Caco-2 (cell line): ENCODE measurements around the gene RNF103. TPM values are rescaled to one million over a fixed set of nuclear protein-coding genes. Genes with fewer than 3 reads are reported as not detected.
A peak's percentile ranks its signal among the peaks of the same experiment; 100 is the strongest.

Experiments
- BruUV-seq: library from RNA; stranded (reverse); fragments of 400-500 nt; replicated peaks from 2 replicates; lab custom pipeline; 2021; lab: Mats Ljungman, UMichigan
- CTCF ChIA-PET: fragments of 300-600 bp; sonication (Branson Sonifier 250); formaldehyde crosslinking; loops from one replicate; lab custom pipeline; 2022; ENCODE audit warnings: antibody characterized with exemption; lab: Charles Lee
- POLR2A ChIA-PET: fragments of 300-600 bp; sonication (Branson Sonifier 250); formaldehyde crosslinking; loops from one replicate; lab custom pipeline; 2022; ENCODE audit warnings: antibody characterized with exemption; lab: Charles Lee
- DNase-seq, 2 experiments: peaks; one replicate each; pipeline versions ENCODE4 v3.0.0 to v3.0.0-alpha.2; 2020 to 2022
- H3K27me3 ChIP-seq: replicated peaks from 2 replicates; pipeline ENCODE4 v1.6.0; 2011; ENCODE audit warnings: low read length; ENCODE audit not compliant: control insufficient read depth, insufficient read depth
- H3K36me3 ChIP-seq: 2 replicates; pipeline ENCODE4 v1.5.1; 2011; ENCODE audit warnings: low read length; ENCODE audit not compliant: control insufficient read depth, insufficient read depth
- H3K4me1 ChIP-seq: fragments of 250-450 bp; sonication (Bioruptor Pico); 2 replicates; pipeline ENCODE4 v1.5.1; 2020; ENCODE audit warnings: mild to moderate bottlenecking
- H3K4me3 ChIP-seq: 2 replicates; pipeline ENCODE4 v1.5.1; 2011; ENCODE audit warnings: low read depth, mild to moderate bottlenecking, control low read depth, low read length
- H3K9me3 ChIP-seq: fragments of 250-450 bp; sonication (Bioruptor Pico); 2 replicates; pipeline ENCODE4 v1.5.1; 2020; ENCODE audit warnings: mild to moderate bottlenecking, moderate library complexity
- H3K27ac Mint-ChIP-seq: one replicate; pipeline ENCODE4 v1.8.0; 2022; ENCODE audit warnings: mixed read lengths; ENCODE audit not compliant: unreplicated experiment
- H3K27me3 Mint-ChIP-seq: one replicate; pipeline ENCODE4 v1.8.0; 2022; ENCODE audit warnings: mixed read lengths; ENCODE audit not compliant: insufficient read depth, unreplicated experiment
- H3K36me3 Mint-ChIP-seq: one replicate; pipeline ENCODE4 v1.8.0; 2022; ENCODE audit warnings: mild to moderate bottlenecking, mixed read lengths; ENCODE audit not compliant: insufficient read depth, unreplicated experiment
- H3K4me1 Mint-ChIP-seq: one replicate; pipeline ENCODE4 v1.8.0; 2022; ENCODE audit warnings: low read depth, mixed read lengths; ENCODE audit not compliant: unreplicated experiment
- H3K4me3 Mint-ChIP-seq: one replicate; pipeline ENCODE4 v1.8.0; 2022; ENCODE audit warnings: mild to moderate bottlenecking, moderate library complexity, mixed read lengths; ENCODE audit not compliant: unreplicated experiment
- H3K9me3 Mint-ChIP-seq: one replicate; pipeline ENCODE4 v1.8.0; 2022; ENCODE audit warnings: mixed read lengths; ENCODE audit not compliant: unreplicated experiment
- CTCF ChIP-seq, 2 experiments: fragments of 200-600 bp in 1 of 2; IDR thresholded peaks; 1 replicate in 1 of 2; 2 replicates in 1 of 2; pipeline versions ENCODE4 v1.5.1 to v1.8.0; 2011 to 2022; ENCODE audit warnings: antibody characterized with exemption in 1 of 2, control low read depth in 1 of 2, inconsistent platforms in 1 of 2, low read depth in 1 of 2, low read length in 1 of 2, mild to moderate bottlenecking in 1 of 2, moderate library complexity in 1 of 2; ENCODE audit not compliant: insufficient read depth in 1 of 2, severe bottlenecking in 1 of 2, unreplicated experiment in 1 of 2
- intact Hi-C: fragments of 100-400 bp; cut with micrococcal nuclease; formaldehyde crosslinking; loops from one replicate; pipeline ENCODE4 v1.10.0; 2022; ENCODE audit not compliant: unreplicated experiment
- total RNA-seq: library from RNA; stranded (reverse); gene quantifications from 2 replicates; pipeline ENCODE4 v1.2.3, GENCODE V29; 2022

RNF103 gene
- total RNA-seq, 1 experiment from 2014 or later: 21.8 TPM

GRCh38 chr2:86621280-86621943 lies 2.3 kb downstream of the RNF103 start:
- no TSS peak for BruUV-seq
- H3K36me3 Mint-ChIP-seq: peaks cover 24% of the 10 kb centered on the region
- no peak for DNase-seq
- Histone ChIP-seq H3K9me3 (no peaks in the 10 kb centered on the region), H3K27me3 (no peaks in the 10 kb centered on the region), H3K4me3 (peak overlapping the region; percentile 89), H3K36me3 (no peaks in the 10 kb centered on the region), H3K4me1 (peaks cover 9% of the 10 kb centered on the region)
- TF ChIP-seq CTCF (IDR thresholded peaks at IDR 0.05; ENCODE audit: insufficient read depth in 1 of 2, low read depth in 1 of 2, low read length in 1 of 2, severe bottlenecking in 1 of 2, unreplicated experiment in 1 of 2): no peak
- no peak overlapping the region for H3K27ac Mint-ChIP-seq
- no peaks in the 10 kb centered on the region for H3K27me3 Mint-ChIP-seq
- ChIA-PET CTCF (no interaction called here), POLR2A (no interaction called here)
- no peaks in the 10 kb centered on the region for H3K9me3 Mint-ChIP-seq
- H3K4me3 Mint-ChIP-seq: peak overlapping the region; percentile 95
- H3K4me1 Mint-ChIP-seq: peaks cover 13% of the 10 kb centered on the region
- intact Hi-C loops: loop anchor here (10.0 kb wide), 2 partner anchors 127 to 227 kb away; no protein-coding TSS in a partner anchor

- no peak overlapping the region for H3K27ac Mint-ChIP-seq
- intact Hi-C loops: no loop called here
- peaks cover 5% of the 10 kb centered on the region; the same call in 1 of the 2 replicates for H3K4me1 ChIP-seq
- H3K36me3 ChIP-seq: peaks cover 3% of the 10 kb centered on the region; the same call in 1 of the 2 replicates
- BruUV-seq: no TSS peak
- no peaks in the 10 kb centered on the region for H3K27me3 ChIP-seq
- ChIA-PET CTCF (no interaction called here), POLR2A (no interaction called here)
- H3K4me1 Mint-ChIP-seq: no peaks in the 10 kb centered on the region
- DNase-seq: no peak
- no peaks in the 10 kb centered on the region for H3K9me3 ChIP-seq
- no peaks in the 10 kb centered on the region for H3K27me3 Mint-ChIP-seq
- H3K36me3 Mint-ChIP-seq: peaks cover 17% of the 10 kb centered on the region
- no peaks in the 10 kb centered on the region for H3K9me3 Mint-ChIP-seq
- H3K4me3 ChIP-seq: no peak overlapping the region
- TF ChIP-seq CTCF (IDR thresholded peaks at IDR 0.05; ENCODE audit: insufficient read depth in 1 of 2, low read depth in 1 of 2, low read length in 1 of 2, severe bottlenecking in 1 of 2, unreplicated experiment in 1 of 2): no peak
- no peak overlapping the region for H3K4me3 Mint-ChIP-seq
Observed at GRCh38 chr2:86617738-86618137, 5.9 kb downstream of the RNF103 start.

- intact Hi-C loops: no loop called here
- Mint-ChIP-seq H3K36me3 (peaks cover 15% of the 10 kb centered on the region), H3K27ac (no peak overlapping the region), H3K4me3 (no peak overlapping the region), H3K27me3 (no peaks in the 10 kb centered on the region), H3K4me1 (no peaks in the 10 kb centered on the region), H3K9me3 (no peaks in the 10 kb centered on the region)
- CTCF ChIA-PET: no interaction called here
- no peaks in the 10 kb centered on the region for H3K27me3 ChIP-seq
- POLR2A ChIA-PET: interaction anchor here (0.7 kb wide), 1 partner anchor 55 kb away, joined by 3 read pairs; no protein-coding TSS in a partner anchor
- no peak for DNase-seq
- no peak for TF ChIP-seq CTCF (IDR thresholded peaks at IDR 0.05; ENCODE audit: insufficient read depth in 1 of 2, low read depth in 1 of 2, low read length in 1 of 2, severe bottlenecking in 1 of 2, unreplicated experiment in 1 of 2)
- H3K36me3 ChIP-seq: peaks cover 3% of the 10 kb centered on the region; the same call in 1 of the 2 replicates
- peaks cover 5% of the 10 kb centered on the region; the same call in 1 of the 2 replicates for H3K4me1 ChIP-seq
- H3K4me3 ChIP-seq: no peak overlapping the region
- no peaks in the 10 kb centered on the region for H3K9me3 ChIP-seq
- BruUV-seq: no TSS peak
Observed at GRCh38 chr2:86617153-86617552, 6.5 kb downstream of the RNF103 start.
